Astrocyte of the spinal cord (primary cell): Measurements from ENCODE around the gene CRACDL.
A peak's percentile ranks its signal among the peaks of the same experiment; 100 is the strongest.
"Not testable (repeated sequence)": the region's sequence is repeated elsewhere in the genome, so short reads cannot be mapped to it uniquely, and the experiment has no call there.

Experiments
- DNase-seq: peaks from one replicate; pipeline ENCODE4 v3.0.0; 2011; ENCODE audit warnings: low read depth, low spot score
- H3K4me3 ChIP-seq: 2 replicates; pipeline ENCODE4 v1.5.1; 2011; ENCODE audit warnings: low read depth, mild to moderate bottlenecking, low read length, moderate library complexity
- CTCF ChIP-seq: IDR thresholded peaks from 2 replicates; pipeline ENCODE4 v1.5.1; 2012; ENCODE audit warnings: low read depth, mild to moderate bottlenecking, low read length, inconsistent platforms
- in situ Hi-C: cut with HindIII; loops from 2 replicates; pipeline ENCODE4 v1.10.0; 2017; ENCODE audit warnings: low sequenced_read_pairs

CRACDL gene

GRCh38 chr2:98761267-98761781 lies 174.7 kb downstream of the CRACDL start:
- no peak for TF ChIP-seq CTCF
- in situ Hi-C loops: no loop called here
- no peak for DNase-seq
- H3K4me3 ChIP-seq: no peak overlapping the region

GRCh38 chr2:98759827-98760625 lies 176.0 kb downstream of the CRACDL start:
- in situ Hi-C loops: no loop called here
- H3K4me3 ChIP-seq: no peak overlapping the region
- no peak for DNase-seq
- TF ChIP-seq CTCF: no peak

- no peak overlapping the region for H3K4me3 ChIP-seq
- DNase-seq: no peak
- in situ Hi-C loops: no loop called here
- no peak for TF ChIP-seq CTCF
Measured at GRCh38 chr2:98759338-98759737, 176.7 kb downstream of the CRACDL start.

- H3K4me3 ChIP-seq: no peak overlapping the region
- no peak for TF ChIP-seq CTCF
- in situ Hi-C loops: no loop called here
- DNase-seq: peak; percentile 93
Measured at GRCh38 chr2:98757904-98758421, 178.1 kb downstream of the CRACDL start.

- no peak for TF ChIP-seq CTCF
- in situ Hi-C loops: no loop called here
- DNase-seq: no peak
- no peak overlapping the region for H3K4me3 ChIP-seq
Measured at GRCh38 chr2:98753801-98754200, 182.2 kb downstream of the CRACDL start.

- H3K4me3 ChIP-seq, DNase-seq, in situ Hi-C loops: not testable (repeated sequence)
Measured at GRCh38 chr2:98752711-98753110, 183.3 kb downstream of the CRACDL start.

GRCh38 chr2:98751748-98752147 lies 184.3 kb downstream of the CRACDL start:
- no peak overlapping the region for H3K4me3 ChIP-seq
- no peak for TF ChIP-seq CTCF
- DNase-seq: no peak
- in situ Hi-C loops: no loop called here
